ENCODE results near the gene GIGYF2.

Gene GIGYF2

DNA sequence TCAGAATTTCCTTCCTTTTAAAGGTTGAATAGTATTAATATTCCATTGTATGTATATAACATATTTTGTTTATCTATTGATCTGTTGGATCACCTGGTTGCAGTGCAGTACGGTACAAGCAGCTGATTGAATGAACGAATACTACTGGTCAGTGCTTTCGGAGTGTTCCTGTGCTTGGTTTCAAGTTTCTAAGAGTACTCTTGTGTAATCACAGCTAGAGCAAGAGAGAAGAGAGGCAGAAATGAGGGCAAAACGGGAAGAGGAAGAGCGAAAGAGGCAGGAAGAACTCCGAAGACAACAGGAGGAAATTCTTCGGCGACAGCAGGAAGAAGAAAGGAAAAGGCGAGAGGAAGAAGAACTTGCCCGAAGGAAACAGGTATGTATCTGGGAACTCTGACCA, 119.5 kb downstream of the GIGYF2 start:
- TF ChIP-seq CEBPB (IDR thresholded peaks at IDR 0.05) (peak; percentile 86), EP300 (IDR thresholded peaks at IDR 0.05; ENCODE audit: borderline replicate concordance) (no peak), TCF12 (IDR thresholded peaks at IDR 0.05; ENCODE audit: low read depth) (no peak)

DNA sequence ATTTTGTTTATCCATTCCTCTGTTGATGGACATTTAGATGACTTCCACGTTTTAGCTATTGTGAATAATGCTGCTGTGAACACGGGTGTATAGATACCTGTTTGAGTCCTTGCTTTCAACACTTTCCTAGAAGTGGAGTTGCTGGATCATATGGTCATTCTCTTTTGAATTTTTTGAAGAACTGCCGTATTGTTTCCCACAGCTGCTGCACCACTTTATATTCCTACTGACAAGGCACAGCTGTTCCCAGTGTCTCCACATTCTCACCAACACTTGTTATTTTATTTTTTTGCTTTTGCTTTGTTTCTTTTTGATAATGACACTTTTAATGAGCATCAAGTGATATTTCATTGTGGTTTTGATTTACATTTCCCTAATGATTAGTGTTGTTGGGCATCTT, 120.6 kb downstream of the GIGYF2 start:
- TF ChIP-seq CEBPB (IDR thresholded peaks at IDR 0.05), result no peak

DNA sequence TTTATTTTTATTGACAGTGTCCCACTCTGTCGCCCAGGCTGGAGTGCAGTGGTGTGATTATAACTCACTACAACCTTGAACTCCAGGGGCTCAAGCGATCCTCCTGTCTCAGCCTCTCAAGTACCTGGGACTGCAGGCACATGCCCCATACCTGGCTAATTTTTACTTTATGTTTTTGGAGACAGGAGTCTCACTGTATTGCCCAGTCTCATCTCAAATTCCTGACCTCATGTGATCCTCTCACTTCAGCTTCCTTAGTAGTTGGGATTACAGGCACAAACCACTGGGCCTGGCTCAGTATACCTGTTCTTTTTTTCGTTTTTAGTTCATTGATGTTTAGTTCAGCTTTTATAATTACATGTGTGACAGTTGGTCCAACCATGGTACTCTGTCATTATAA, 132.9 kb downstream of the GIGYF2 start:
- TF ChIP-seq, protein P1, sequence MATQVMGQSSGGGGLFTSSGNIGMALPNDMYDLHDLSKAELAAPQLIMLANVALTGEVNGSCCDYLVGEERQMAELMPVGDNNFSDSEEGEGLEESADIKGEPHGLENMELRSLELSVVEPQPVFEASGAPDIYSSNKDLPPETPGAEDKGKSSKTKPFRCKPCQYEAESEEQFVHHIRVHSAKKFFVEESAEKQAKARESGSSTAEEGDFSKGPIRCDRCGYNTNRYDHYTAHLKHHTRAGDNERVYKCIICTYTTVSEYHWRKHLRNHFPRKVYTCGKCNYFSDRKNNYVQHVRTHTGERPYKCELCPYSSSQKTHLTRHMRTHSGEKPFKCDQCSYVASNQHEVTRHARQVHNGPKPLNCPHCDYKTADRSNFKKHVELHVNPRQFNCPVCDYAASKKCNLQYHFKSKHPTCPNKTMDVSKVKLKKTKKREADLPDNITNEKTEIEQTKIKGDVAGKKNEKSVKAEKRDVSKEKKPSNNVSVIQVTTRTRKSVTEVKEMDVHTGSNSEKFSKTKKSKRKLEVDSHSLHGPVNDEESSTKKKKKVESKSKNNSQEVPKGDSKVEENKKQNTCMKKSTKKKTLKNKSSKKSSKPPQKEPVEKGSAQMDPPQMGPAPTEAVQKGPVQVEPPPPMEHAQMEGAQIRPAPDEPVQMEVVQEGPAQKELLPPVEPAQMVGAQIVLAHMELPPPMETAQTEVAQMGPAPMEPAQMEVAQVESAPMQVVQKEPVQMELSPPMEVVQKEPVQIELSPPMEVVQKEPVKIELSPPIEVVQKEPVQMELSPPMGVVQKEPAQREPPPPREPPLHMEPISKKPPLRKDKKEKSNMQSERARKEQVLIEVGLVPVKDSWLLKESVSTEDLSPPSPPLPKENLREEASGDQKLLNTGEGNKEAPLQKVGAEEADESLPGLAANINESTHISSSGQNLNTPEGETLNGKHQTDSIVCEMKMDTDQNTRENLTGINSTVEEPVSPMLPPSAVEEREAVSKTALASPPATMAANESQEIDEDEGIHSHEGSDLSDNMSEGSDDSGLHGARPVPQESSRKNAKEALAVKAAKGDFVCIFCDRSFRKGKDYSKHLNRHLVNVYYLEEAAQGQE (IDR thresholded peaks at IDR 0.05; ENCODE audit: low read depth), result no peak
- TF ChIP-seq ZBTB7A (IDR thresholded peaks at IDR 0.05; ENCODE audit: low read depth) (no peak), FOXM1 (IDR thresholded peaks at IDR 0.05; ENCODE audit: borderline replicate concordance, low read depth) (no peak), RAD21 (IDR thresholded peaks at IDR 0.05; ENCODE audit: low read depth) (no peak), TAF1 (IDR thresholded peaks at IDR 0.05; ENCODE audit: low read depth) (no peak), CEBPB (IDR thresholded peaks at IDR 0.05) (no peak), TCF12 (IDR thresholded peaks at IDR 0.05; ENCODE audit: low read depth) (no peak), EGR1 (IDR thresholded peaks at IDR 0.05) (no peak)
- TF ChIP-seq, protein P2, sequence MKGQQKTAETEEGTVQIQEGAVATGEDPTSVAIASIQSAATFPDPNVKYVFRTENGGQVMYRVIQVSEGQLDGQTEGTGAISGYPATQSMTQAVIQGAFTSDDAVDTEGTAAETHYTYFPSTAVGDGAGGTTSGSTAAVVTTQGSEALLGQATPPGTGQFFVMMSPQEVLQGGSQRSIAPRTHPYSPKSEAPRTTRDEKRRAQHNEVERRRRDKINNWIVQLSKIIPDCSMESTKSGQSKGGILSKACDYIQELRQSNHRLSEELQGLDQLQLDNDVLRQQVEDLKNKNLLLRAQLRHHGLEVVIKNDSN (IDR thresholded peaks at IDR 0.05), result no peak

DNA sequence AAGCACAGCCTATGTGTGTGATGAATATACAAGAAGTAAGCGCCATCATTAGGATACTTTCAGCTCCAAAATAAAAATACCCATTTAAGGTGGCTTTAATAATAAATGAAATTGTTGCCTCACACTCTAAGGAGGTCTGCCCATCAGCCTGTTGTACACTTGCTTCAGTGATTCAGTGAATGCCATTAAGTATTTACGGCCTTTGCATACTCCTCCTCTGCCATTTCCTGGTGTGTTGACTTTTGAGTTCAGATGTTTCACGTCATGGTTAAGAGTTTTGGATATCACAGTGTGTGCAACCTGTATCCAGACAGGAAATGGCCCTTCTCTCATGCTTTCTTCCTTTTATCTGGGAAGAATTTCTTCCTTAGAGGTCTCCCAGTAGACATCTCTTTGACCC, 134.4 kb downstream of the GIGYF2 start:
- TF ChIP-seq CREB1 (IDR thresholded peaks at IDR 0.05; ENCODE audit: low read depth), result no peak
- TF ChIP-seq, protein P2 (IDR thresholded peaks at IDR 0.05), result no peak
- no peak for TF ChIP-seq EGR1 (IDR thresholded peaks at IDR 0.05)
- no peak for TF ChIP-seq TCF12 (IDR thresholded peaks at IDR 0.05; ENCODE audit: low read depth)
- TF ChIP-seq TEAD4 (IDR thresholded peaks at IDR 0.05), result no peak
- TF ChIP-seq, protein P3, sequence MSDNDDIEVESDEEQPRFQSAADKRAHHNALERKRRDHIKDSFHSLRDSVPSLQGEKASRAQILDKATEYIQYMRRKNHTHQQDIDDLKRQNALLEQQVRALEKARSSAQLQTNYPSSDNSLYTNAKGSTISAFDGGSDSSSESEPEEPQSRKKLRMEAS (IDR thresholded peaks at IDR 0.05), result no peak
- TF ChIP-seq YY1 (IDR thresholded peaks at IDR 0.05; ENCODE audit: low read depth), result no peak
- TF ChIP-seq EP300 (IDR thresholded peaks at IDR 0.05; ENCODE audit: borderline replicate concordance), result no peak
- TF ChIP-seq, protein P1 (IDR thresholded peaks at IDR 0.05; ENCODE audit: low read depth), result no peak
- TF ChIP-seq TAF1 (IDR thresholded peaks at IDR 0.05; ENCODE audit: low read depth), result no peak
- TF ChIP-seq ZBTB7A (IDR thresholded peaks at IDR 0.05; ENCODE audit: low read depth), result no peak
- TF ChIP-seq RAD21 (IDR thresholded peaks at IDR 0.05; ENCODE audit: low read depth), result no peak
- TF ChIP-seq CEBPB (IDR thresholded peaks at IDR 0.05), result no peak
- TF ChIP-seq NFIC (IDR thresholded peaks at IDR 0.05), result no peak
- TF ChIP-seq FOXM1 (IDR thresholded peaks at IDR 0.05; ENCODE audit: borderline replicate concordance, low read depth), result no peak

DNA sequence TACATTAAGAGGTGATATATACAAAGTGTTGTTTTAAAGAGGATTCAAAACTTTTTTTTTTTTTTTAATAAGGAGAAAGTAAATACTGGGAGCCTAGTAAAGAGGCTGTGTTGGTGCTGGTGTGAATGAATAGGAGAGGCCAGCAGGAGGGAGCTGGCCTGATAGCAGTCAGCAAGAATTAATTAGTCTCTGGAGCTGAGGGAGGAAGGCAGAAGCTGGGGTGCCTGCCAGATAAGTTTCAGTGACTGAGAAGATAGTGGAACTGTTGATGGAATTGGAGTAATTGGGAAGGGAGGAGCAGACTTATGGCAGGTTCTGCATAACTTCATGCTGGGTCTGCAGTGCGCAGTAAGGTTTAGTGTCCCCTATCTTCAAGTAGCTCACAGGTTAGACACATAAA, 136.7 kb downstream of the GIGYF2 start:
- TF ChIP-seq YY1 (IDR thresholded peaks at IDR 0.05; ENCODE audit: low read depth) (no peak), ZBTB7A (IDR thresholded peaks at IDR 0.05; ENCODE audit: low read depth) (no peak), RAD21 (IDR thresholded peaks at IDR 0.05; ENCODE audit: low read depth) (no peak), CREB1 (IDR thresholded peaks at IDR 0.05; ENCODE audit: low read depth) (no peak), EGR1 (IDR thresholded peaks at IDR 0.05) (no peak)

DNA sequence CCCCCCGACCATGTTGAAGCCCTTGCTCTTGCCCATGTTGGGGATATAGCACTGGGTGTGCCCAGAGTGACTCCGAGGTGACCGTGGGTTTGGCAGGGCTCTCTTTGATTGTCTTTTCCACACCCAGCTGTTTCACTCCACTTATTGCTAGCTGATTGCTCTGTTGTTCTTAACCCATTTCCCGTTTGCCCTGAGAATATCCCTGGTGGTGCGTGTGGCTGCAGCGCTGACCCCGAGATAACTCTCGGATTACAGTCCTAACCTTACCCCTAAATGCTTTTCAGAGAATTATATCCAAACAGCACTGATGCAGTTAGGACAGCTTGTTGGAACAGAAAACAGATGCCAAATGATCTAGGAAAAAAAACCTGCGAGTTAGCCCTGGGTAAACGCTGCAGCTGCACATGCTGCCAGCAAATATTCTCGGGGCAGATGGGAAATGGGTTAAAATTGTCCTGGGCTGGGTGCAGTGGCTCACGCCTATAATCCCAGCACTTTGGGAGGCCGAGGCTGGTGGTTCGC, 138.6 kb downstream of the GIGYF2 start:
- TF ChIP-seq TCF12 (IDR thresholded peaks at IDR 0.05; ENCODE audit: low read depth) (no peak), RAD21 (IDR thresholded peaks at IDR 0.05; ENCODE audit: low read depth) (no peak), EGR1 (IDR thresholded peaks at IDR 0.05) (no peak), EP300 (IDR thresholded peaks at IDR 0.05; ENCODE audit: borderline replicate concordance) (no peak), TAF1 (IDR thresholded peaks at IDR 0.05; ENCODE audit: low read depth) (no peak), NFIC (IDR thresholded peaks at IDR 0.05) (no peak), CEBPB (IDR thresholded peaks at IDR 0.05) (no peak), FOXM1 (IDR thresholded peaks at IDR 0.05; ENCODE audit: borderline replicate concordance, low read depth) (no peak), YY1 (IDR thresholded peaks at IDR 0.05; ENCODE audit: low read depth) (no peak)
- TF ChIP-seq, protein P1 (IDR thresholded peaks at IDR 0.05; ENCODE audit: low read depth), result no peak
- TF ChIP-seq, protein P3 (IDR thresholded peaks at IDR 0.05), result no peak
- TF ChIP-seq, protein P2 (IDR thresholded peaks at IDR 0.05), result no peak

All from Ishikawa (cell line).